PC-9 (cell line): ENCODE data around the gene PDE4DIP.
"Not testable (repeated sequence)": the region's sequence is repeated elsewhere in the genome, so short reads cannot be mapped to it uniquely, and the experiment has no call there.

Source experiments
- CTCF ChIP-seq: fragments of 200-600 bp; sonication (generic); conservative IDR thresholded peaks from 2 replicates; pipeline ENCODE4 v1.6.1; 2017; ENCODE audit warnings: mixed run types, antibody characterized with exemption, mild to moderate bottlenecking, moderate library complexity
- EZH2 ChIP-seq: fragments of 200-600 bp; sonication (generic); IDR thresholded peaks from 2 replicates; pipeline ENCODE4 v1.8.0; 2017; ENCODE audit warnings: antibody characterized with exemption, low read depth

GRCh38 chr1:148869634-148869961 is 25.4 kb downstream of the PDE4DIP start:
- TF ChIP-seq CTCF, EZH2: not testable (repeated sequence)
